ENCODE measurements around the gene PPP3R1. TPM values are rescaled to one million over a fixed set of nuclear protein-coding genes. Genes with fewer than 3 reads are reported as not detected.

Gene PPP3R1
- polyA plus RNA-seq, 2 of the 4 experiments (the other 2 are of a cell fraction), result 27.3 to 55.1 TPM

- POLR2A ChIA-PET, result no interaction called here
- 85% methylated on average over 4 of the region's 4 CpGs for WGBS (ENCODE audit: missing lambda C conversion rate)
- Histone ChIP-seq H3K4me3 (no peak overlapping the region), H3K4me1 (peaks cover 8% of the 10 kb centered on the region), H3K4me2 (no peak overlapping the region), H3K27ac (no peak overlapping the region), H3K9me3 (no peaks in the 10 kb centered on the region)
- TF ChIP-seq NPAS2 (CRISPR knock-in tag; IDR thresholded peaks at IDR 0.05; ENCODE audit: borderline replicate concordance), result no peak
- no peak for TF ChIP-seq TP53 (CRISPR knock-in tag; IDR thresholded peaks at IDR 0.05)
- TF ChIP-seq USF2 (IDR thresholded peaks at IDR 0.05), result no peak
- no peak for TF ChIP-seq BHLHE40 (IDR thresholded peaks at IDR 0.05; ENCODE audit: low read depth, low read length)
- no peak for TF ChIP-seq JUN (IDR thresholded peaks at IDR 0.05)
- no peak for TF ChIP-seq ZC3H11A (IDR thresholded peaks at IDR 0.05)
- TF ChIP-seq NFE2L2 (conservative IDR thresholded peaks at IDR 0.05; ENCODE audit: low read length), result no peak
- TF ChIP-seq BCL3 (IDR thresholded peaks at IDR 0.05), result no peak
- TF ChIP-seq RCOR1 (IDR thresholded peaks at IDR 0.05; ENCODE audit: low read depth, low read length), result no peak
- TF ChIP-seq FOSL2 (IDR thresholded peaks at IDR 0.05), result no peak
- TF ChIP-seq FOSL2 (CRISPR knock-in tag; IDR thresholded peaks at IDR 0.05), result no peak
- TF ChIP-seq FOXS1 (CRISPR knock-in tag; IDR thresholded peaks at IDR 0.05), result no peak
- TF ChIP-seq MAFK (IDR thresholded peaks at IDR 0.05; ENCODE audit: partially characterized antibody), result no peak
- TF ChIP-seq SMC3 (IDR thresholded peaks at IDR 0.05), result no peak
- ATAC-seq (no peak), FAIRE-seq (no peak), DNase-seq (ENCODE audit: low read depth in 1 of 2, low spot score in 1 of 2) (no peak)
- CTCF ChIA-PET, result no interaction called here
Observed at GRCh38 chr2:68200157-68200787, 52.1 kb downstream of the PPP3R1 start.

- H3K4me2 ChIP-seq, result peak overlapping the region; percentile 23; the same call in 2 of the 3 replicates
- POLR2A ChIA-PET, result interaction anchor here (1.0 kb wide), 1 partner anchor 56 kb away, joined by 6 read pairs; the partner anchor contains the start of gene PPP3R1
- CTCF ChIA-PET, result interaction anchor here (0.7 to 6.5 kb wide), 28 partner anchors 10 to 1763 kb away, joined by 3 to 35 read pairs (median 5); partner anchors contain the start of gene PNO1
- ATAC-seq (no peak), FAIRE-seq (no peak), DNase-seq (ENCODE audit: low read depth in 1 of 2, low spot score in 1 of 2) (peak in 1 of 2 experiments; percentile 48)
- 69% methylated on average over 4 of the region's 4 CpGs for WGBS (ENCODE audit: missing lambda C conversion rate)
- TF ChIP-seq RAD21 (conservative IDR thresholded peaks at IDR 0.05 in 1 of 2, IDR thresholded peaks at IDR 0.05 in 1 of 2) (peak in 1 of 2 experiments; percentile 23; a peak in 2 of 5 replicates), ATOH8 (CRISPR knock-in tag; IDR thresholded peaks at IDR 0.05; ENCODE audit: low read depth) (no peak), BCL3 (IDR thresholded peaks at IDR 0.05) (no peak), SMC3 (IDR thresholded peaks at IDR 0.05) (peak; percentile 60), JUNB (IDR thresholded peaks at IDR 0.05) (no peak), CEBPB (IDR thresholded peaks at IDR 0.05) (no peak), NPAS2 (CRISPR knock-in tag; IDR thresholded peaks at IDR 0.05; ENCODE audit: borderline replicate concordance) (no peak), HMGXB4 (CRISPR knock-in tag; IDR thresholded peaks at IDR 0.05; ENCODE audit: borderline replicate concordance) (no peak), JUN (IDR thresholded peaks at IDR 0.05) (no peak), KDM5A (IDR thresholded peaks at IDR 0.05) (no peak), TFCP2L1 (CRISPR knock-in tag; IDR thresholded peaks at IDR 0.05) (no peak), CTCF (IDR thresholded peaks at IDR 0.05) (peak; percentile 61)
- no peaks in the 10 kb centered on the region for H3K9me3 ChIP-seq
- H3K4me1 ChIP-seq, result peaks cover 48% of the 10 kb centered on the region
- no peak overlapping the region for H3K27ac ChIP-seq
- no peak overlapping the region for H3K4me3 ChIP-seq
Observed at GRCh38 chr2:68196120-68196716, 56.1 kb downstream of the PPP3R1 start.
